ENCODE results near the gene CXorf38.
A peak's percentile ranks its signal among the peaks of the same experiment; 100 is the strongest.

CXorf38 gene

GRCh38 chrX:40647307-40648197, at the start of gene CXorf38:
CXorf38 (minus strand) TSS chrX:40647561; CDS start chrX:40647520, 41 bp downstream.
- DNase-seq = peak; percentile 89 to 90

GRCh38 chrX:40694802-40695201, 47.4 kb upstream of the CXorf38 start:
- no peak for DNase-seq

- no peak for DNase-seq
Observed at GRCh38 chrX:40688929-40689328, 41.6 kb upstream of the CXorf38 start.

GRCh38 chrX:40687169-40687568, 39.8 kb upstream of the CXorf38 start:
- DNase-seq = no peak

- no peak for DNase-seq
Observed at GRCh38 chrX:40685362-40685918, 38.1 kb upstream of the CXorf38 start.

- DNase-seq = no peak
Observed at GRCh38 chrX:40684092-40684491, 36.7 kb upstream of the CXorf38 start.

GRCh38 chrX:40683245-40683644, 35.9 kb upstream of the CXorf38 start:
- no peak for DNase-seq

GRCh38 chrX:40671126-40671525, 23.8 kb upstream of the CXorf38 start:
- no peak for DNase-seq

- DNase-seq = no peak
Observed at GRCh38 chrX:40663880-40664630, 16.7 kb upstream of the CXorf38 start.

GRCh38 chrX:40663078-40663740, 15.8 kb upstream of the CXorf38 start:
- no peak for DNase-seq

GRCh38 chrX:40661489-40661888, 14.1 kb upstream of the CXorf38 start:
- no peak for DNase-seq

- no peak for DNase-seq
Observed at GRCh38 chrX:40660381-40660780, 13.0 kb upstream of the CXorf38 start.

GRCh38 chrX:40653535-40653934, 6.2 kb upstream of the CXorf38 start:
- DNase-seq = no peak

- no peak for DNase-seq
Observed at GRCh38 chrX:40652664-40653063, 5.3 kb upstream of the CXorf38 start.

- peak; percentile 60 to 61 for DNase-seq
Observed at GRCh38 chrX:40651620-40652223, 4.4 kb upstream of the CXorf38 start.

GRCh38 chrX:40646489-40647306, 663 bp downstream of the CXorf38 start:
- DNase-seq = peak; percentile 7 to 8

GRCh38 chrX:40644821-40645358, 2.5 kb downstream of the CXorf38 start:
- DNase-seq = peak; percentile 5 to 10

GRCh38 chrX:40644176-40644575, 3.2 kb downstream of the CXorf38 start:
- no peak for DNase-seq

GRCh38 chrX:40637687-40638086, 9.7 kb downstream of the CXorf38 start:
- DNase-seq = no peak

- no peak for DNase-seq
Observed at GRCh38 chrX:40632199-40632598, 15.2 kb downstream of the CXorf38 start.

GRCh38 chrX:40628506-40628905, 18.9 kb downstream of the CXorf38 start:
- DNase-seq = no peak

All from activated CD4-positive, alpha-beta T cell treated with anti-CD3 and anti-CD28 coated beads, Interleukin-2, amount 50 U/mL, for 4 hours (primary cell).